ENCODE data around the gene USO1. TPM values are rescaled to one million over a fixed set of nuclear protein-coding genes. Genes with fewer than 3 reads are reported as not detected.
A peak's percentile ranks its signal among the peaks of the same experiment; 100 is the strongest.

USO1 gene
- total and polyA plus RNA-seq, 2 of the 8 experiments (the other 6 are each of a cell fraction or from before 2014, with no cell fraction given), result 57.3 to 198 TPM

- H2BK15ac ChIP-seq (ENCODE audit: low read length), result no peak overlapping the region
- 63% methylated on average over 3 of the region's 3 CpGs; no CpG with 5 or more reads in 1 of the 2 experiments for WGBS, 2 experiments (ENCODE audit: extremely low coverage in 1 of 2, insufficient coverage in 1 of 2, insufficient read length in 1 of 2, insufficient replicate concordance in 2 of 2, low coverage in 1 of 2, low lambda C conversion rate in 2 of 2, missing lambda C conversion rate in 1 of 2)
- DNase-seq (ENCODE audit: low read depth in 1 of 2, low spot score in 2 of 2) (peak in 1 of 2 experiments; percentile 22), FAIRE-seq (no peak)
- no peak overlapping the region for H2AFZ ChIP-seq (ENCODE audit: low read length)
- H3K4me1 ChIP-seq (replicated peaks in 1 of 4; ENCODE audit: control insufficient read depth in 3 of 4, insufficient read depth in 4 of 4, low read length in 3 of 4), result peaks cover 0 to 9% (median 2%) of the 10 kb centered on the region in 4 experiments; a peak in 6 of 7 replicates
- no peak overlapping the region for H4K91ac ChIP-seq (replicated peaks; ENCODE audit: insufficient read length, low read length)
- H3K4ac ChIP-seq (replicated peaks; ENCODE audit: insufficient read length, low read depth, low read length), result no peak overlapping the region
- ChIA-PET POLR2A (ENCODE audit: partially characterized antibody) (interaction anchor here (0.6 to 10.3 kb wide), 8 partner anchors 13 to 245 kb away, joined by 3 to 117 read pairs (median 3); partner anchors contain the start of gene G3BP2), CTCF (ENCODE audit: partially characterized antibody) (interaction anchor here (0.8 to 5.7 kb wide), 5 partner anchors 12 to 73 kb away, joined by 3 to 35 read pairs (median 4); no protein-coding TSS in a partner anchor)
- H3K4me2 ChIP-seq (ENCODE audit: insufficient read depth in 1 of 2, low read depth in 2 of 2, low read length in 2 of 2), result peak overlapping the region; percentile 83 to 99
- H3K36me3 ChIP-seq (ENCODE audit: control insufficient read depth in 2 of 4, insufficient read depth in 4 of 4, low read length in 3 of 4), result peaks cover 0 to 3% (median 0%) of the 10 kb centered on the region in 4 experiments; a peak in 1 of 8 replicates
- no peak overlapping the region for H3K23ac ChIP-seq (ENCODE audit: insufficient read length)
- H2BK20ac ChIP-seq (ENCODE audit: low read length), result no peak overlapping the region
- no peak overlapping the region for H4K5ac ChIP-seq (ENCODE audit: insufficient read length, low read depth, low read length)
- no peak overlapping the region for H2BK120ac ChIP-seq (replicated peaks; ENCODE audit: low read depth, low read length)
- no peak overlapping the region for H4K8ac ChIP-seq (ENCODE audit: extremely low read depth, insufficient read depth, low read length)
- H3K23me2 ChIP-seq (ENCODE audit: low read depth, low read length), result peaks cover 8% of the 10 kb centered on the region
- H2BK5ac ChIP-seq (ENCODE audit: low read depth, low read length), result no peak overlapping the region
- H3K9me3 ChIP-seq (ENCODE audit: insufficient read depth in 2 of 2, low read depth in 1 of 2, low read length in 1 of 2), result no peaks in the 10 kb centered on the region
- H3K27me3 ChIP-seq (replicated peaks in 1 of 4; ENCODE audit: control insufficient read depth in 3 of 4, extremely low read depth in 1 of 4, insufficient read depth in 3 of 4, low read length in 3 of 4), result no peaks in the 10 kb centered on the region
- H3K79me1 ChIP-seq (ENCODE audit: low read depth, low read length), result 0 out of 2 replicates have a peak, but pooled peaks cover 3% of the 10 kb centered on the region
- peaks cover 0 to 4% of the 10 kb centered on the region in 2 experiments for H4K20me1 ChIP-seq (replicated peaks in 1 of 2; ENCODE audit: control insufficient read depth in 1 of 2, insufficient read depth in 2 of 2, low read length in 2 of 2)
- no peak overlapping the region for H3K27ac ChIP-seq (ENCODE audit: low read depth, low read length)
- peaks cover 31 to 92% of the 10 kb centered on the region in 2 experiments for H3K79me2 ChIP-seq (ENCODE audit: control insufficient read depth in 1 of 2, insufficient read depth in 2 of 2, low read length in 2 of 2)
- H2AK5ac ChIP-seq (ENCODE audit: low read depth, low read length), result no peak overlapping the region
- H3K14ac ChIP-seq (ENCODE audit: insufficient read length), result no peak overlapping the region
- H3K4me3 ChIP-seq (ENCODE audit: extremely low read depth in 1 of 4, insufficient read depth in 2 of 4, low read depth in 3 of 4, low read length in 4 of 4), result peak overlapping the region; percentile 23 to 93 (median 83); a peak in 5 of 8 replicates
- H3K18ac ChIP-seq (ENCODE audit: extremely low read depth, low read length), result no peak overlapping the region
- peak overlapping the region in 2 of 4 experiments; percentile 2 to 48; a peak in 2 of 7 replicates for H3K9ac ChIP-seq (replicated peaks in 1 of 4; ENCODE audit: extremely low read depth in 1 of 4, low read depth in 3 of 4, low read length in 3 of 4)
- H2BK12ac ChIP-seq (ENCODE audit: low read depth, low read length), result no peak overlapping the region
- TF ChIP-seq TCF12 (IDR thresholded peaks at IDR 0.05; ENCODE audit: low read depth, low read length) (no peak), SRF (IDR thresholded peaks at IDR 0.05; ENCODE audit: low read depth, low read length) (no peak), SUZ12 (IDR thresholded peaks at IDR 0.05; ENCODE audit: low read length) (no peak), CHD2 (IDR thresholded peaks at IDR 0.05; ENCODE audit: low read length) (no peak), CTBP2 (IDR thresholded peaks at IDR 0.05; ENCODE audit: borderline replicate concordance, insufficient read depth, insufficient read length, low read length) (no peak), RBBP5 (IDR thresholded peaks at IDR 0.05; ENCODE audit: borderline replicate concordance, low read depth, low read length) (no peak), EZH2 (IDR thresholded peaks at IDR 0.05; ENCODE audit: low read depth, low read length, severe bottlenecking) (no peak), NANOG (IDR thresholded peaks at IDR 0.05; ENCODE audit: insufficient read depth, low read depth, low read length, poor library complexity, severe bottlenecking) (no peak), SP4 (IDR thresholded peaks at IDR 0.05; ENCODE audit: low read length) (no peak)
- H3K56ac ChIP-seq (replicated peaks; ENCODE audit: insufficient read length, low read depth, low read length), result no peak overlapping the region
These were observed 2.2 kb downstream of the USO1 start for GRCh38 chr4:75726577-75726976.
